ENCODE measurements around the gene TMEM229A.
"Not testable (repeated sequence)": the region's sequence is repeated elsewhere in the genome, so short reads cannot be mapped to it uniquely, and the experiment has no call there.

TMEM229A gene

DNA sequence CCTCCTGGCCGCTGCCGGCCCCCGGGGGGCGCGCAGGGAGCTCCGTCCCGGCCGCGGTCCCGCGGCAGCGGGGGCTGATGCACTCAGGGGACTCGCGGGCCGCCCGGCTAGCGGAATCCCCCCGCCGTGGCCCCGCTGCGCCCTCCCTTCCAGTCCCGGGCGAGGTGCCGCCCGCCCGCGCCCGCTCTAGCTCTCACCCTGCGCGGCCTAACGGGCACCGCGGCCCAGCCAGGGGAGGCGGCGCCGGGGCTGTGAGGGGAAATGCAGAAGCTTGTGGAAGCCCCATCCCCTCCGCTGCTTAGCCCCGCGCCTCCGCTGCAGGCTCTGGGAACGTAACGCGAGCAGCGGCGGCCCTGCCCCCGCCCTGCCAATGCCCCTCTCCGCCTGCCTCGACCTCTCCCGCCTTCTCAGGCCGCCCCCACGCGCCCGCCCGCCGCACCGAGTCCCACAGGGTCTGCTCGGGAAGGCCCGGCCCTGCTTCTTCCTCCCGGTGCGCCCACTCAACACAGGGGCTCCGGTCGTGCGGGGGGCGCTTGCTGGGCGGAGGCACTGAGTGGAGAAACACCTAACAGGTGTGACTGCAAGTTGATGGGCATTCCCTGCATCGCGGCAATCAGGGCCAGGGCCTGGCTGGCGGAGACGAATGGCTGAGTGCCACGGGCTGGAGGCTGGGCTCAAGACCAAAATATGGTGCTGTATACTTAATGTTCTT, 384 bp upstream of the TMEM229A start:
- no peak for DNase-seq (ENCODE audit: low spot score)

GRCh38 chr7:124031919-124032318, 948 bp downstream of the TMEM229A start:
- DNase-seq (ENCODE audit: low spot score): no peak

DNA sequence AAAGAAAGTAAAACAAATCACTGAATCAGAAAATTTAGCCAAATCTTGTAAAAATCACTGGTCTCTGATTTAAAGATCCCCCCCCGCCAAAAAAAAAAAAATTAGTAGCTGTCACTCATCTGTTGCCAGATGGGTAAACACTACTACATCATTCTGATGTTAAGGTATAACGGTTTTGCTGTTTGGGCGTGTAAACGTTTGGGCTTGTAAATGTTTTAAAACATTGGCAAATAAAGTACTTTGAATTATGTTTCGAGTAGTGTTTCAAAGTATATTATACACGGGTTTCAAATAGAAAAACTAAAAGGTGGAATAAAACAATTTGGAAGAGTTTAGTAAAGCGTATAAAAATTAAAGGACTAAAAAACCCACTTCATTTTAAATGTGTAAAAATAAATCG, 1.5 kb downstream of the TMEM229A start:
- DNase-seq (ENCODE audit: low spot score): no peak

DNA sequence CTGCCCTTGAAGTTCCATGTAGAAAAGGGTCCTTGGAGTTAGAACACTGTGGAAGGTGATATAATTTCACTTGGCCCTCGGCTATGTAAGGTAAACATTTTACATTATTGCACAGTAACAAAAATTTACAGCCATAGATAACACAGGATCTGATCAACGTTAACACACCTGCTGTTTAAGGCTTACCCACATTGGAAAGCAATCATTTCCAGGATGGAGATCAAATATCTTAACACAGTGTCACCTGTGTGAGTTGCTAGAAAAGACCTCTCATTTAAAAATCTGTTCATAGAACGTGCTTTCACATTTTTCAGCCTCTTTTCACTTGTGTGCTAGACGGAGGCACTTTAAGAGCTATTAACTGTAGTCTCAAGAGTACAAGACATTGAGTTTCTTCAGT, 1.9 kb downstream of the TMEM229A start:
- no peak for DNase-seq (ENCODE audit: low spot score)

DNA sequence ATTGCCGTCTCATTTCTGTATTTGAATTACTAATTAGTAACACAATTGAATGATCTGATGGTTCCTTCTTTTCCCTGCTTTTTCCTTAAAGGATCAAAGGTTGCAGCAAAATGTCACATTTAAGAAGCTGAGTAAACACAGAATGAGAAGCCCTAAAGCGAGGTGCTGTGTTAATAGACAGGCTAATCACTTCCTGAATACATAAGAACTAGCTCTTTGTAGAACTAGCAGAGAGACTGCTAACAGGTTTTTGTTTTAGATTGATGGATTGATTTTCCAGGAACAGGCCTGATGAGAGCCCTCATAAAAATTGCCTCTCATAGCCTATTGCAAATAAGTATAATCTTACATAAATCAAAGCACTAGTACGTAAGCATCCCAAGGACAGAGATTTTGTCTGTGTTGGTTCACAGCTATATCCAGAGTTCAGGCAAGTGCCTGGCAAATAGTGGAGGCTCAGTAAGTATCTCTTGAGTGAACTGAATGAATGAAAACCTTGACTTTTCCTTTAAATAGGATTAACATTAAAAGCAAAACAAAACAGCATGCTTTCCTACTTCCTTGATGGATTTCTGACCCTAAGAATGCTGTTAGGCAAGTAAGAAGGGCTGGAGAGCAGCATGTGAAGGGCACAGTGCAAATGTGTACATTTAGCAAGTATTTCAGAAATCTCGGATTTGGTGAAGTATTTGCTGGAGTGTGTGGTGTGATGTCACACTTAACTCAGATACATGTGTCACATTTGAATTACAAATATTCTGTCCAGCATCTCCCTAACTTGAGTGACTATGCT, 3.3 kb downstream of the TMEM229A start:
- no peak for DNase-seq (ENCODE audit: low spot score)

DNA sequence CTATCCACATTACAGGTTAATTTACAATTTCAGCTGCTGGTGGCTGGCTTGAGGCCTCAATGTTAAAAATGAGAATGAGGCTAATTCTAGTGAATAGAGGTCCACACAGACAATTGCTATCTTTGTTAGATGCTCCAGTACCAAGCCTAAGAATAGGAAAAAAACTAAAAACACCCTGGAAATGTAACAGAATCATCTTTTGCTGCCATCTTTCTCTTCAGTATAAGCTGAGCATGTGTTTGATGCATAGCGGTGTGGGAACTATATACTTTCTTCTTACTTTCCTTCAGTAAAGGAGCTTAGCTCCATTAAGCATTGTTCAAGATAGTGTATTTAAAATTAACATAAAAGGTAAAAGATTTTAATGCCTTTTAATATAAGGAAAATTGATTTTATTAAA, 5.6 kb downstream of the TMEM229A start:
- no peak for DNase-seq (ENCODE audit: low spot score)

DNA sequence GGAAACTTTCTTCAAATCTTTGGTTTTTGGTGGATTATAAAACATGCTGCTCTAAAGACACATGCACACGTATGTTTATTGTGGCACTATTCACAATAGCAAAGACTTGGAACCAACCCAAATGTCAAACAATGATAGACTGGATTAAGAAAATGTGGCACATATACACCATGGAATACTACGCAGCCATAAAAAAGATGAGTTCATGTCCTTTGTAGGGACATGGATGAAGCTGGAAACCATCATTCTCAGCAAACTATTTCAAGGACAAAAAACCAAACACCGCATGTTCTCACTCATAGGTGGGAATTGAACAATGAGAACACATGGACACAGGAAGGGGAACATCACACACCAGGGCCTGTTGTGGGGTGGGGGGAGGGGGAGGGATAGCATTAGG, 8.5 kb downstream of the TMEM229A start:
- not testable (repeated sequence) for DNase-seq (ENCODE audit: low spot score)

DNA sequence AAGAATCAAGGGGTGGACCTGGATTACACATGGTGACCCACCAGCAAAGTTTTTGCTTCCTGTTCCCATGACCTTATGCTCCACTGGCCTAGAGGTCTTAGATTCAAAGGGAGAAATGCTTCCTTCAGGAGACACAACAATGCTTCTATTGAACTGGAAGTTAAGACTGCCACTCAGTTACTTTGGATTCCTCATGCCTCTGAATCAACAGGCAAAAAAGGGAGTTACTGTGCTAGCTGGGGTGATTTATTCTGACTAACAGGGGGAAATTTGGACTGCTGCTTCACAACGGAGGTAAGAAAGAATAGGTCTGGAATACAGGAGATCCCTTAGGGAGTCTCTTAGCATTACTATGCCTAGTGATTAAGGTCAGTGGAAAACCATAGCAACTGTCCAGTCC, 10.3 kb downstream of the TMEM229A start:
- no peak for DNase-seq (ENCODE audit: low spot score)

DNA sequence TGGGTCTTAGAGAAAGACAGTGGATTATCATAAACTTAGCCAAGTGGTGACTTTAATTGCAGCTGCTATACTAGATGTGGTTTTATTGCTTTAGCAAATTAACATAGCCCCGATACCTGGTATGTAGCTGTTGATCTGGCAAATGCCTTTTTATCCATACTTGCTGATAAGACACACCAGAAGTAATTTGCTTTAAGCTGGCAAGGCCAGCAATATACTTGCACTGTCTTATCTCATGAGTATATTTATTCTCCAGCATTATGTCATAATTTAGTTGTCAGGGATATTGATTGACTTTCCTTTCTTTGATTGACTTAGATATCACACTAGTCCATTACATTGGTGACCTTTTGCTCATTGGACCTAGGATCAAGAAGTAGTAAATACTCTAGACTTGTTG, 12.8 kb downstream of the TMEM229A start:
- no peak for DNase-seq (ENCODE audit: low spot score)

- DNase-seq (ENCODE audit: low spot score): no peak
Measured at GRCh38 chr7:124013306-124013705, 19.6 kb downstream of the TMEM229A start.

- no peak for DNase-seq (ENCODE audit: low spot score)
Measured at GRCh38 chr7:124012864-124013263, 20.0 kb downstream of the TMEM229A start.

- no peak for DNase-seq (ENCODE audit: low spot score)
Measured at GRCh38 chr7:124009321-124009720, 23.5 kb downstream of the TMEM229A start.

- DNase-seq (ENCODE audit: low spot score): not testable (repeated sequence)
Measured at GRCh38 chr7:124008296-124008695, 24.6 kb downstream of the TMEM229A start.

DNA sequence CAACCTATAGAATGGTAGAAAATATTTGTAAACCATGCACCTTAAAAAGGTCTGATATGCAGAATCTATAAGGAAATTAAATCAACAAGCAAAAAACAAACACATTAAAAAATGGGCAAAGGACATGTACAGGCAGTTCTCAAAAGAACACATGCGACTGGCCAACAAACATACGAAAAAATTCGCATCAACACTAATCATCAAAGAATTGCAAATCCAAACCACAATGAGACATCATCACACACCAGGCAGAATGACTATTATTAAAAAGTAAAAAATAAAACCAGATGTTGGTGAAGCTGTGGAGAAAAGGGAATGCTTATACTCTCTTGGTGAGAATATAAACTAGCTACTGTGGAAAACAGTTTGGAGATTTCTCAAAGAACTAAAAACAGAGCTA, 33.2 kb downstream of the TMEM229A start:
- DNase-seq (ENCODE audit: low spot score): no peak

DNA sequence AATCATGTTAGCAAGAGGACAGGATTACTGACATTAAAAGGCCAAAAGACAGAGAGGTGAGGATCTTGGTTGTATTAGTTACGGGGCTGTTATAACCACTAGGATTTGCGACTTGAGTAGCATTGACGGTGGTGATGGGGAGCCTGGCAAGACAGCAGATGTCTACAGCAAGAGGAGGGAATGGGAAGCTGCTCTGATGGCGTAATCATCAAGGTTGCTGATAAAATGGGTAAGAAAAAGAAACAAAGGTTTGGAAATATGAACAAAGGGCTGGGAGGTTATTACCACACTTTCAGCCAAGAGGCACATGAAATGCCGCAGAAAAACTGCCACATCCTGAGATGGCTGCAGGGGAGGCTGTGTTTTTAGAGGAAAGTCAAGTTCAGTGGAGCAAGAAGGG, 33.9 kb downstream of the TMEM229A start:
- no peak for DNase-seq (ENCODE audit: low spot score)

GRCh38 chr7:123996327-123996625, 36.6 kb downstream of the TMEM229A start:
- no peak for DNase-seq (ENCODE audit: low spot score)

DNA sequence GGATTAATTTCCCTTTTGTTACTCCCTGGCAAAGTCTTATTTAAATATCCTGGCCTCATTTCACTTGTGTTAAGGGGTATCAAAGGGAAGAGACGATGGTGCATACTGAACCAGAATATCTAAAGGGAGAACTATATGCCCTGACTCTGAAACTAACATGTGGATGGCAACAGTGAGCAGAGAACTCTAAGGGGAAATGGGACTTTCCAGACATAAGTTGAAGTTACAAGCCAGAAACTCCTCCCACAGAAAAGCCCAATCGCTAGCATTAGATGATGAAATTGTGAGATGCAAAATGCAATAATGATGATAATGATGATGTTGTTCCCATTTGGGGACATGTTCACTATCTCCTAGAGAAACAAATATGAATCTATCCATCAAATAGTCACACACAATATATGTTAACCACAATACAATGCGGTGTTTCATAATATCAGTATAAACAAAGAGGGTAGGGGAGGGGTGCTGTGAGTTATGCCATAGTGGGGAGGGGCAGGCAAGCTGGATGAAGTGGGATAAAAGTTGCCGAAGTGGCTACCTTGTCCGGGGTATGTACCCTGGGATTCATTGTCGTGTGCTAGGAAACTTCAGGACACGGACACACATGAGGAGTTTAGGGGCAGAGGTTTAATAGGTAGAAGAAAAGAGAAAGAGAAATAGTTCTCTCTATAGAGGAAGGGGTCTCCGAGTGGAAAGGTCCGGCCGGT, 37.1 kb downstream of the TMEM229A start:
- DNase-seq (ENCODE audit: low spot score): no peak

- DNase-seq (ENCODE audit: low spot score): no peak
Measured at GRCh38 chr7:123994449-123994848, 38.4 kb downstream of the TMEM229A start.

- no peak for DNase-seq (ENCODE audit: low spot score)
Measured at GRCh38 chr7:123993996-123994395, 38.9 kb downstream of the TMEM229A start.

- no peak for DNase-seq (ENCODE audit: low spot score)
Measured at GRCh38 chr7:123992913-123993518, 39.9 kb downstream of the TMEM229A start.

DNA sequence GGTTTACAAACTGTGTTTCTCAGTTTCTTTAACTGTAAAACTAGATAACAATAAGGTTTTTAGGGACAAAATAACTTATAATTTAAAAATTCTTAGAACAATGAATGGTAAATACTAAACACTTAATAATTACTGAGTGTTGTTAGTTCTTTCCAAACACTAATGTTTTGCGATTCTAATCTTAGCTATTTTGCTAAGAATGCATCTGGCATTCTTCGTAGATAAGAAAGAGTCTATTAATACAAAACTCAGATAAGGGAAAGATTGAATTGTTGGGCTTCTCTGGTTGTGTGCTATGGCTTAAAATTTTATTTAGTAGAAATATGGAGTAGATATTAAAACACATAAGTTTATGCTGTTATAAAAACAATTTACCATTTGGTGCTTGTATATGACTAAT, 45.4 kb downstream of the TMEM229A start:
- DNase-seq (ENCODE audit: low spot score): no peak

Measured in left forelimb (tissue), 1 donor.